Cerebellar cortex (tissue), 1 donor: ENCODE results near the gene KIF12.

Experiments
- DNase-seq: peaks from one replicate; pipeline ENCODE4 v3.0.0-alpha.2; 2015; ENCODE audit warnings: low spot score

KIF12 gene

DNA sequence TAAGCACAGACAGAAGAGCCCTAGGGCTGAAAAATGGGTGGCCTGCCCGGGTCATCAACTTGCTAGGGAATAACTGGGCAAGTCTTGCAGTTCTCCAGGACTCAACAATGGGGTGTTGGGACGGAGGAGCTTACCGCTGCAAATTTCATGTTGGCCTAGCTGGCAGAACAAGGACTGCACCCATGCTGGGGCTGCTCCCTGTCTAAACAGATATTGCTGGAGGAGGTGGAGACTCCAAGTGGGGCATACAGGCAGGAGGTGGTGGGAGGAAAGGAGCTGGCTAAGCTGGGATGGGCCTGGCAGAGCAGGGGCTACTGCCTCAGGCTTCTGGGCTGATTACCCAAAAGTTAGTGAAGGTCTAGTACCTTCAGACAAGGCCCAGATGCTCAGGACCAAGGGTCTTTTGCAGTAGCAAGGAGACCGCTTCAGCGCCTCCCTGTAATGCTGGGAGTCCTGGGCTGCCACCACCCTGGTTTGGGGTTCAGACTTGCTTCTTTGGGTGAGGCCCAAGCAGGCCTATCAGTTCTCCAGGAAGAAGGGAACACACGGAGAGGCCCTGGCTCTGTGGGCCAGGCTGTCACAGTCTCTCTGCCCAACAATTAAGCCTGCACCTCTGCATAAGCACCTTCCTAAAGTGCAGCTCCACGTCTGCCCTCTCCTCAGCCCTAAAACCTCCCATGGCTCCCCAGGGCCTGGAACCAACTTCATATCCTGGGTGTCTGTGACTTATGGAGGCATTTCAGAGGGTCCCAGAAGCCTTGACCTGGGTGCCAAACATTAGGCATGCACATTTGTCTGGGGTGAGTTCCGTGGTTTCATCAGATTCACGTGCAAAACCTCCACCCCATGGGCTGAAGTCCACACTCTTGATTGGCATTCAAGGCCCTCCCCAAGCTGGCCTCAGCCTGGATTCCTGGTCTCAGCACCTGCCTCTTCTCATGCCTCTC, 24.2 kb upstream of the KIF12 start:
- no peak for DNase-seq

- no peak for DNase-seq
These were observed 23.3 kb upstream of the KIF12 start for GRCh38 chr9:114122136-114123027.

DNA sequence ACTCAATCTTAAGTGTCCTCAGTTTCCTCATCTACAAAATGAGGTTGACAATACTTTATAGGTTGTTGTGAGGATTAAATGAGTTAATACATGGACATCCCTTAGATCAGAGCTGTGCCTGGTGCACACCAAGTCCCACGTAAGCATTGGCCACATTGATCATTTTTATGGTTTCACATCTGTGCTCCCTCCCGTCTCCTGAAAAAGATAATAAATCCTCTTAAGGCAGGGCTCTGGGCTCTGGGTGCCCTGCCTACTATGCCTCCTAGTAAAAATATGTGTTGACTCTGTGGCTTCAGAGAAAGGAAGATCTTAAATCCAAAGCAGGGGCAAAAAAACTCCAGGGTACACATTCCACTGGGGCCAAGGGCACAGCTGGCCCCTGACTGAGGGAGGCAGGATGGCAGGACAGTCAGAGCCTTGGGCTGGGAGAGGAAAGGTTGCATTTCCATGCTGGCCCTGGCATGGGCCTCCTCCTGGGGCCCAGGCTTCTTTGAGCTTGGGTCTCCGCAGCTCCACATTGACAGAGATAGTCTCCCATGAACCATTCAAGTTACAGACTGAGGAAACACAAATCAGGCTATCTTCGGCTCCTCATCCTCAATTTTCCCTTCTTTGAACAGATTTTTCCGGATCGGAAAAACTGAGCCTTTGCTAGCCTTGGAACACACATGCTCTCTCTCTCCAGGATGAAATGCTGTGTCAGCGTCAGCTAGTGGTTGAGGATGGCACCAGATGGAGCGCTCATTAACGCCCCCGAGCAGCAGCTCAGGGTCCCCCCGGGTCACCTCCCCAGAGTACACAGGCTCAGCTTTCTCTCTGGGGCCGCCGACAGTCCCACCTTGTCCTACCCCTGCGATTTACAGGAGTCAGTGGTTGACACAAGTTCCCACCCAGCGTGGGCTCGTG, 22.4 kb upstream of the KIF12 start:
- DNase-seq: no peak

- no peak for DNase-seq
These were observed 21.3 kb upstream of the KIF12 start for GRCh38 chr9:114120192-114121014.

DNA sequence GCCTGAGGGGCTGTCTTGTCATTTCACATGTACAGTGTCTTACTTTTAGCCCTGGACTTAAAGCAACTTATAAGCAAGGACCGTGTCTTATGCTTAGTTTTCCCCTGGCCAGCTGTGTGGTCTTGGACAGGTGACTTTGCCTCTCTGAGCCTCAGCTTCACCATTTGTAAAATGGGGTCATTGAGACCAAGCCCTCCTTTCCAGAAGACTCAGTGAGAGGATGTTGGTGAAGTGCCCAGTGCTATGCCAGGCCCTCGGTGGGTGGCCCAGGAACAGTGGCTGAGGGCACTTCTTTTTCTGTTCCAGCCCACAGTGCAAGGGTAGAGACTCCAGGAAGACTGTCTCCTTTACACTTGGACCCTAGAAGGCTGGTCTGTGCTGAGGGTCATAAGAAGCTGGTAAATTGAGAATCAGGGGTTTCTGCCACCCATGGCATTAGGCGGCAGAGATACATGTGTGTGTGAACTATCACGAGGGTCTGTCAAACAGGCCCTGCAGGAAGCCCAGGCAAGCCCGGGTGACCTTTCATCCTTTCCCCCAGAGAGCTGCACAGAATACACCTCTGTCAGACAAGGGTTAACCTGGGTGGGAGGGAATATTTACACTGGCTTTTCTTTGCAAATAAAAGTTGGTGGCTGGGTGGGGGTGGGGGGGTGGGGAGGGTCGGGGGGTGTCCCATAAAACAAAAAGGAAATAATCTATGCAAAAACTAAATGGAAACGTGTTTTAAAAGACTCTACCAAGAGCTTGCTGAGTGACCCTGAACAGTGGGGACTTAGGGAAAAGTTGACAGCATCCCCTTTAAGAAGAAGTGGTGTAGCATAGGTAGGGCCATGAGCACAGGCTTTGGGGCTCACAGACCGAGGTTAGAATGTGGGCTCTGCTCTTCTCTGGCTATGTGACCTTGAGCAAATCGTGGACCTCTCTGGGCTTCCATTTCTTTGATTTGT, 20.4 kb upstream of the KIF12 start:
- no peak for DNase-seq

GRCh38 chr9:114117996-114118830, 19.1 kb upstream of the KIF12 start:
- DNase-seq: no peak

GRCh38 chr9:114117614-114117995, 18.5 kb upstream of the KIF12 start:
- DNase-seq: no peak

DNA sequence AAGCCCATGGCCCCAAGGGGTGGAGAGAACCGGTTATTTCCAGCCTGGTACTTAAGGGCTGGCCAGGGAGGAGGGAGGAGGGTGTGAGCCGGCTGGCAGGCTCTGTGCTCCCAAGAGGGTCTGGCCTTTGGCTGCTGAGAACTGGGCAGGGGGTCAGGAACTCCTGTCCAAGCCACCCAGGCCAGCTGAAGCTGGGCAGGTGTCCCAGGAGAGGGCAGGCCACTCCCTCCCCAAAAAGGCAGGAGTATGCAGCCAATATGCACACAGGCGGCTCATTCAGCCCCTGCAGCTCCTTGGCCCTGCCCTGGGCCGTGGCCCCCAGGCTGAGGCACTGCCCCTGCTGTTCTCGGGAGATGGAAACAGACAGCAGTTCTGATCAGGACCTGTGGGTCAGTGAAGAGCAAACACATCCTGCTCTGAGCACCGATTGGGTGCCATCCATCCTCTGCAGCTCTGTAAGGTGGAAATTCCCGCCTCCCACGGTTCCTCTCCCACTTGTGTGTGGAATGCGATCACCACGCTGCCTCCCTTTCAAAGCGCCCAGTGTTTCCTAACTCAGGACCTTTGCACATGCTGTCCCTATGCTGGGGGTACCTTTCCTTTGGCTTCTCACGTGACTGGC, 17.1 kb upstream of the KIF12 start:
- no peak for DNase-seq

GRCh38 chr9:114115654-114116125, 16.6 kb upstream of the KIF12 start:
- no peak for DNase-seq

- no peak for DNase-seq
These were observed 15.3 kb upstream of the KIF12 start for GRCh38 chr9:114114364-114114763.

GRCh38 chr9:114112778-114113584, 13.9 kb upstream of the KIF12 start:
- no peak for DNase-seq

- DNase-seq: no peak
These were observed 13.2 kb upstream of the KIF12 start for GRCh38 chr9:114112325-114112724.

GRCh38 chr9:114110180-114110579, 11.1 kb upstream of the KIF12 start:
- DNase-seq: no peak

GRCh38 chr9:114109124-114109523, 10.0 kb upstream of the KIF12 start:
- no peak for DNase-seq

GRCh38 chr9:114108016-114108833, 9.1 kb upstream of the KIF12 start:
- peak; percentile 81 for DNase-seq

DNA sequence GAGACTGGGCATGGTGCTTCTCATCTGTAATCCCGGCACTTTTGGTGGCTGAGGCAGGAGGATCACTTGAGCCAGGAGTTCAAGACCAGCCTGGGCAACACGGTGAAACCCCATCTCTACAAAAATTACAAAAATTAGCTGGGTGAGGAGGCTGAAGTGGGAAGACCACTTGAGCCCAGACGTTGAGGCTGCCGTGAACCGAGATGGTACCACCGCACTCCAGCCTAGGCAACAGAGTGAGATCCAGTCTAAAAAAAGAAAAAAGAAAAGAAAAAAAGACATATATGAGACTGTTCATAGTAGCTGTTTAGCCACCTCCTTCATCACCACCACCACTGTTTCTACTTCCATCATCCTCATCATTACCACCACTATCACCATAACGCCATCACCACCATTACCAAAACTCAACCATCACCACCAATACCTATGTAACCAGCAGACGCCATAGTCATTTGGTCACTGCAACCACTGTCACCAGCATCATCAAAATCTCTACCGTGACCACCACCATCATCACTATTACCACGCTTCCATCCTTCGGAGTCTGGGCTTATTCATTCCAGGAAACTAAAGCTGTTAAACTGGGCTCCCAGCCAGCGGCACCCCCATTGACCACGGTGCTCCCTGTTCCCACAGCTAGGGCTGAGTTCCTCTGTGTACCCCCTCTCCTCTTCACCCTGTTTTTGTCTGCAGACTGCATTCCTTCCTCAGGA, 8.4 kb upstream of the KIF12 start:
- DNase-seq: no peak
